ENCODE results near the gene ABT1.
"Not testable (repeated sequence)": the region's sequence is repeated elsewhere in the genome, so short reads cannot be mapped to it uniquely, and the experiment has no call there.

The ABT1 gene

DNA sequence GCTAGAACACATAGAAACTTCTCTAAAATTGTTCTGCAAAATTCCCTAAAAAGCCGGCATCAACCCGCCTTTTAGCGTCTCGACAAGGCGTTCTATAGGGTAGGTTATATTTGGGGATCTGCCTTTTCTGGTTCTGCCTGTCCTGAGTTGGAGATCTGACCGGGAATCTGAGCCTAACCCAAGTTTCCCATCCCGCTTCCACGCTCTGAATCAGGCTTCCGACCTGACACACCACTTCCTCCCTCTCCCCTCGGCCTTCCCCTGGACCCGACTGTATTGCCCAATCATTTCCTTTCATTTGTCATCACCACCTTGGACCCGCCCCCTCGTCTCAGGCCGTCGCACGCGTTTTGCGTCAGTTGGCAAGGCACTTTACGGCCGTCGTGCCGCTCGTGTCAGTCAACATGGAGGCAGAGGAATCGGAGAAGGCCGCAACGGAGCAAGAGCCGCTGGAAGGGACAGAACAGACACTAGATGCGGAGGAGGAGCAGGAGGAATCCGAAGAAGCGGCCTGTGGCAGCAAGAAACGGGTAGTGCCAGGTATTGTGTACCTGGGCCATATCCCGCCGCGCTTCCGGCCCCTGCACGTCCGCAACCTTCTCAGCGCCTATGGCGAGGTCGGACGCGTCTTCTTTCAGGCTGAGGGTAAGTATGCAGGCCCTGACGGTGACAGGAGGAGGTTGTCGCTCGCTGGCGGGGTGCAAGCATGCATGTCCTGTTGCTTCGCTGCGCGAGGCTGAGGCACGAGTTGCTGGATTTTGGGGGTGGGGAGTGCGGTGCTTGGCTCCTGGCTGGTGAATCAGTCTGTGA lies at the start of gene ABT1:
Gene ABT1 (plus strand): TSS at position 375 of the 810 bp plus-strand sequence. CDS start 30 bp downstream, at position 405.
- DNase-seq = peak; percentile 89 to 97

DNA sequence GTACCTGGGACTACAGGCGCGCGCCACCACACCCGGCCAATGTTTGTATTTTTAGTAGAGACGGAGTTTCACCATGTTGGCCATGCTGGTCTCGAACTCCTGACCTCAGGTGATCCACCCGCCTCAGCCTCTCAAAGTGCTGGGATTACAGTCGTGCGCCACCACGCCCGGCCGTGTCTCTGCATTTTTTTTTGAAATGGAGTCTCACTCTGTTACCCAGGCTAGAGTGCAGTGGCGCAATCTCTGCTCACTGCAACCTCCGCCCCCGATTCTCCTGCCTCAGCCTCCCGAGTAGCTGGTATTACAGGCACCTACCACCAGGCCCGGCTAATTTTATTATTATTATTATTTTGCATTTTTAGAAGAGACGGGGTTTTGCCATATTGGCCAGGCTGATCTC lies 49.4 kb upstream of the ABT1 start:
- DNase-seq = not testable (repeated sequence)

GRCh38 chr6:26550250-26550993 lies 46.3 kb upstream of the ABT1 start:
- no peak for DNase-seq

- no peak for DNase-seq
Observed at GRCh38 chr6:26552205-26552604, 44.5 kb upstream of the ABT1 start.

DNA sequence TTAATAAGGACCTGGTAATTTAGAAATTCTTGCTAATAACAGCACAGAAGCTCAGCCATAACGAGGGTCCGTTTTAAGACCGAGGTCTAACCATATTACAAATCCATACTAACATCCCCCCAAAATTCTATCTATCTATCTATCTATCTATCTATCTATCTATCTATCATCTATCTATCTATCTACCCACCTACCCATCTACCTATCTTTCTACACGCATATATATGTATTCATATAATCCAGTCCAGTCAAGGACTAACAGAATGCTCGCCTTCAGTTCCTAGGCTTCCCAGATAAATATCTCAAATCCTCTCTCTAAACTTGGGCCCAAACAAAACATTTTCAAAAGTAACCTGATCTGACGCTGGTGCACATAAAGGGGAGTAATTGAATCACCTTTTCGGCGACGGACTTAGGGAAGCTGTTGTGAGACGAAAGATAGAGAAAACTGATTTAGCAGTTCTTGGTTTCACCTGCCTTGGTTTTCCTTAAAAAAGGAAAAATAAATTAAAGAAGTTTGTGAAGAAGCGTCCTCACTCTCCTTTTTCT lies 44.0 kb upstream of the ABT1 start:
- no peak for DNase-seq

GRCh38 chr6:26553264-26553634 lies 43.5 kb upstream of the ABT1 start:
- DNase-seq = peak in 1 of 2 experiments; percentile 71

- peak in 1 of 2 experiments; percentile 71 for DNase-seq
Observed at GRCh38 chr6:26553635-26554446, 42.9 kb upstream of the ABT1 start.

- DNase-seq = no peak
Observed at GRCh38 chr6:26554447-26554696, 42.4 kb upstream of the ABT1 start.

- no peak for DNase-seq
Observed at GRCh38 chr6:26554697-26555504, 41.9 kb upstream of the ABT1 start.

GRCh38 chr6:26555505-26556262 lies 41.1 kb upstream of the ABT1 start:
- no peak for DNase-seq

- DNase-seq = no peak
Observed at GRCh38 chr6:26556263-26557070, 40.3 kb upstream of the ABT1 start.

GRCh38 chr6:26561533-26562466 lies 35.0 kb upstream of the ABT1 start:
- no peak for DNase-seq

- no peak for DNase-seq
Observed at GRCh38 chr6:26563488-26563887, 33.3 kb upstream of the ABT1 start.

GRCh38 chr6:26568601-26569432 lies 27.9 kb upstream of the ABT1 start:
- DNase-seq = peak; percentile 67 to 79

- DNase-seq = no peak
Observed at GRCh38 chr6:26569433-26569764, 27.4 kb upstream of the ABT1 start.

GRCh38 chr6:26570027-26570809 lies 26.5 kb upstream of the ABT1 start:
- no peak for DNase-seq

DNA sequence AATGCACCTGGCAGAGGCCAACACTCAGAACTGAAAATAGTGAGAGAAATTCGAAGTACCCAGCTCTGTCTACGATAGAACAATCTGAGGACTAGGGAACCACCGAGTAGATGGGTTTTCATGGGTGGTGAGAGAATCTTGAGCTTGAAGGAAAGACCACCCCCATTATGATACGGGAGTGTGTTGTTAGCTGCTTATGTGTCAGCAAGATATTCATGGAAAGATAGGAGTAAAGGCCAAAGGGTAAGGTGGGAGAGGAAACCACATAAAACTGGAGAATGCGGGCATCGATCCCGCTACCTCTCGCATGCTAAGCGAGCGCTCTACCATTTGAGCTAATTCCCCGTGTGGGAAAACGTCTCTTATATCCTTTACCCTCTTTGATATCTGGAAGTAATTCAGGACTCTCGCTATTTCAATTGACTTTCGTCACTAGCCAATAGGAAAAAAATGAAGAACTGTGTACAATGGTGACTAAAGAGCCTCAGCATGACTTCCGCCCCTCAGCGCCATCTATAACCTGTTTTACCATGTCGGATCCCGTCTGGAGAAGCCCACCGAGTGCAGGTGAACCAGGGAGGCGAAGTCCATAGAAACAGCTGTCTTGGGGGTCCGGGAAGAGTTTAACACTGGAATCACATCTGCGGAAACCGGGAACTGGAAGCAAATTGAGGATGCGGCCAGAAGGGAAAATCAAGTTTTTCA lies 25.0 kb upstream of the ABT1 start:
- DNase-seq = peak in 1 of 2 experiments; percentile 18

All from cerebellar nuclear complex (tissue), 1 donor.